ENCODE results near the gene PRDX4. TPM values are rescaled to one million over a fixed set of nuclear protein-coding genes. Genes with fewer than 3 reads are reported as not detected.

PRDX4 gene
- total and polyA plus RNA-seq, 12 donors, result 15.3 to 134 (median 38.8) TPM

- Histone ChIP-seq H3K27me3 (peaks cover 0 to 7% (median 0%) of the 10 kb centered on the region in 7 donors), H3K36me3 (no peaks in the 10 kb centered on the region), H3K4me3 (no peak overlapping the region), H3K27ac (no peak overlapping the region), H3K4me1 (peaks cover 0 to 8% (median 5%) of the 10 kb centered on the region in 9 donors), H3K9me3 (no peaks in the 10 kb centered on the region)
- DNase-seq, result no peak
- 89 to 93% methylated on average over 1 of the region's 1 CpG for WGBS, 2 donors
- TF ChIP-seq, protein P1, sequence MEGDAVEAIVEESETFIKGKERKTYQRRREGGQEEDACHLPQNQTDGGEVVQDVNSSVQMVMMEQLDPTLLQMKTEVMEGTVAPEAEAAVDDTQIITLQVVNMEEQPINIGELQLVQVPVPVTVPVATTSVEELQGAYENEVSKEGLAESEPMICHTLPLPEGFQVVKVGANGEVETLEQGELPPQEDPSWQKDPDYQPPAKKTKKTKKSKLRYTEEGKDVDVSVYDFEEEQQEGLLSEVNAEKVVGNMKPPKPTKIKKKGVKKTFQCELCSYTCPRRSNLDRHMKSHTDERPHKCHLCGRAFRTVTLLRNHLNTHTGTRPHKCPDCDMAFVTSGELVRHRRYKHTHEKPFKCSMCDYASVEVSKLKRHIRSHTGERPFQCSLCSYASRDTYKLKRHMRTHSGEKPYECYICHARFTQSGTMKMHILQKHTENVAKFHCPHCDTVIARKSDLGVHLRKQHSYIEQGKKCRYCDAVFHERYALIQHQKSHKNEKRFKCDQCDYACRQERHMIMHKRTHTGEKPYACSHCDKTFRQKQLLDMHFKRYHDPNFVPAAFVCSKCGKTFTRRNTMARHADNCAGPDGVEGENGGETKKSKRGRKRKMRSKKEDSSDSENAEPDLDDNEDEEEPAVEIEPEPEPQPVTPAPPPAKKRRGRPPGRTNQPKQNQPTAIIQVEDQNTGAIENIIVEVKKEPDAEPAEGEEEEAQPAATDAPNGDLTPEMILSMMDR (IDR thresholded peaks at IDR 0.05), result no peak
- intact Hi-C loops (cut with DNase I), result no loop called here
- no peak for ATAC-seq
These were observed 4.4 kb upstream of the PRDX4 start for GRCh38 chrX:23662853-23663252.

- TF ChIP-seq, protein P1 (IDR thresholded peaks at IDR 0.05), result no peak
- 96 to 98% methylated on average over 7 to 10 of the region's 10 CpGs for WGBS, 2 donors
- intact Hi-C loops (cut with DNase I), result no loop called here
These were observed 2.8 kb upstream of the PRDX4 start for GRCh38 chrX:23664496-23664895.

DNA sequence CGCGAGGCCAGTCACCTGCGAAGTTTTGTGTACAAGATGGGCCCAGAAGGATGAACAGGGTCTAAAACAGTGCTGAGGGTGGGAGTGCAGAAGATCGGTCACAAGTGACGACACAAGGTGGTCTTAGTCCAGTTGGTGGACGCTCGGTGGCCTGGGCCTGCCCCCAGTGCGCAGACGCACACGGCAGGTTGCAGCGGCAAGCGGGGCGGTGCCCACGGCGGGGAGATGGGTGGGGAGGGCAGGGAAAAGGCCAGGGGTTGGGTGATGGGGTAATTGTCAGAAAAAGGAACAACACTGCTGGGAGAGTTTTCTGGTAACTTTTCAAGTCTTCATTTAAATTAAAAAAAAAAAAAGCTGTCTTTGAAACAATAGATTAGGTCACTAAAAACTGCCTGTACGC is 1.0 kb upstream of the PRDX4 start:
- no peak for ATAC-seq
- TF ChIP-seq, protein P1 (IDR thresholded peaks at IDR 0.05), result no peak
- peak in 1 of 2 donors; percentile 15 for DNase-seq
- H3K27ac ChIP-seq, result peak overlapping the region in 5 of 10 donors; percentile 60 to 88 (median 80)
- H3K4me3 ChIP-seq, result no peak overlapping the region
- no peaks in the 10 kb centered on the region for H3K9me3 ChIP-seq
- peaks cover 0 to 2% (median 0%) of the 10 kb centered on the region in 9 donors for H3K36me3 ChIP-seq
- 92 to 96% methylated on average over 16 of the region's 16 CpGs for WGBS, 2 donors
- peaks cover 0 to 19% (median 5%) of the 10 kb centered on the region in 9 donors for H3K4me1 ChIP-seq
- peaks cover 0 to 9% (median 0%) of the 10 kb centered on the region in 7 donors for H3K27me3 ChIP-seq
- intact Hi-C loops (cut with DNase I), result no loop called here

More at GRCh38 chrX:23664496-23664895, 2.8 kb upstream of the PRDX4 start:
- H3K4me1 ChIP-seq, result peaks cover 0 to 18% (median 5%) of the 10 kb centered on the region in 9 donors
- ATAC-seq, result no peak
- H3K36me3 ChIP-seq, result no peaks in the 10 kb centered on the region
- no peak overlapping the region for H3K27ac ChIP-seq
- H3K9me3 ChIP-seq, result no peaks in the 10 kb centered on the region
- H3K4me3 ChIP-seq, result no peak overlapping the region
- DNase-seq, result no peak
- peaks cover 0 to 9% (median 0%) of the 10 kb centered on the region in 7 donors for H3K27me3 ChIP-seq

DNA sequence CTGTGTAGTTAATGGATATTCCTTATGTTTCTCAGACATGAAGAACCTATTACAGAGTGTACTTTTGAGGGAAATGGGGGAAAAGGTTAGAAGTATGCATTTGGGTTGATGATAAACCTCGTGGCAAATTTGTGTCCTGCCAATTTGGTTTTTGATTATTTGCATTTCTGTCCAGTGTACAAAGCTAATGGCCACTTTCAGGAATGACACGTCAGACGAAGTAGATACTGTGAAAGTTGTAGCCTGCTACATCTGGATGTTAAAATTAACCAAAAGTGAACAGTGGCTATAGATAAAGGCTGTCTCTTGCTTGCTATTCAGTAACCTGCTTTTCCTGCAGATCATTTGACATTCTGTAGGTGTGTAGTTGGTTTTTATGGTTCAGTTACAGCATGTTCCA is 1.0 kb downstream of the PRDX4 start:
- Histone ChIP-seq H3K36me3 (peaks cover 0 to 15% (median 0%) of the 10 kb centered on the region in 9 donors), H3K27me3 (peaks cover 0 to 9% (median 0%) of the 10 kb centered on the region in 7 donors), H3K27ac (peak overlapping the region in 5 of 10 donors; percentile 80 to 88 (median 81)), H3K4me3 (peak overlapping the region; percentile 55 to 83 (median 68)), H3K9me3 (no peaks in the 10 kb centered on the region), H3K4me1 (peaks cover 0 to 24% (median 5%) of the 10 kb centered on the region in 9 donors)
- no peak for ATAC-seq
- WGBS, 2 donors, result 0 to 8% methylated on average over 3 of the region's 3 CpGs
- no peak for DNase-seq
- intact Hi-C loops (cut with DNase I), result no loop called here
- TF ChIP-seq, protein P1 (IDR thresholded peaks at IDR 0.05), result no peak
